Adrenal gland (tissue), 12 donors: Measurements from ENCODE around the gene TMEM94. TPM values are rescaled to one million over a fixed set of nuclear protein-coding genes. Genes with fewer than 3 reads are reported as not detected.
A peak's percentile ranks its signal among the peaks of the same experiment; 100 is the strongest.

ENCODE experiments used
- DNase-seq, 7 donors: peaks; one replicate each; pipeline ENCODE4 v3.0.0-alpha.2; 2019 to 2020
- H3K27ac ChIP-seq, 5 donors: fragments of 200-600 bp; sonication (generic) in 4 of 5; 1 replicate in 3 of 5; 2 replicates in 2 of 5; pipeline versions ENCODE4 v1.5.1 to v1.8.0; 2016 to 2020; ENCODE audit warnings: mild to moderate bottlenecking in 1 of 5
- H3K27me3 ChIP-seq: fragments of 200-600 bp; 2 replicates; pipeline ENCODE4 v1.8.0; 2021
- H3K36me3 ChIP-seq, 2 donors: fragments of 200-600 bp; replicated peaks in 1 of 2; 1 replicate in 1 of 2; 2 replicates in 1 of 2; pipeline versions ENCODE4 v1.5.1 to v1.8.0; 2018 to 2022
- H3K4me1 ChIP-seq, 2 donors: fragments of 200-600 bp; replicated peaks in 1 of 2; 1 replicate in 1 of 2; 2 replicates in 1 of 2; pipeline versions ENCODE4 v1.5.1 to v1.8.0; 2018 to 2021
- H3K4me3 ChIP-seq, 4 donors: fragments of 200-600 bp; sonication (generic) in 3 of 4; one replicate each; pipeline ENCODE4 v1.5.1; 2016 to 2018
- H3K9me3 ChIP-seq, 3 donors: fragments of 200-600 bp; sonication (generic) in 1 of 3; replicated peaks in 1 of 3; 1 replicate in 2 of 3; 2 replicates in 1 of 3; pipeline versions ENCODE4 v1.5.1 to v1.8.0; 2016 to 2021
- CTCF ChIP-seq, 6 experiments: fragments of 450-650 bp in 4 of 6; fragments of 200-600 bp in 2 of 6; sonication (generic) in 1 of 6; IDR thresholded peaks; 1 replicate in 5 of 6; 2 replicates in 1 of 6; pipeline versions ENCODE4 v1.5.1 to v1.8.0; 2016 to 2021; ENCODE audit warnings: antibody characterized with exemption in 6 of 6, mild to moderate bottlenecking in 2 of 6, moderate library complexity in 1 of 6
- POLR2A ChIP-seq, 2 donors: fragments of 450-650 bp; IDR thresholded peaks; one replicate each; pipeline ENCODE4 v1.6.1; 2017; ENCODE audit warnings: antibody characterized with exemption in 2 of 2, mild to moderate bottlenecking in 2 of 2, moderate library complexity in 1 of 2
- WGBS, 4 donors: extraction: QIAGEN DNeasy Blood & Tissue Kit in 2 of 4; methylation state at CpG; one replicate each; pipeline versions ENCODE4 v1.1.5 to v1.1.7; 2013 to 2017; 5-methylcytosine and 5-hydroxymethylcytosine counted together
- intact Hi-C, 2 donors: fragments of 100-400 bp; cut with DNase I; formaldehyde crosslinking; loops; one replicate each; pipeline versions ENCODE4 v1.14.1 to v1.15.0; 2022 to 2023
- polyA plus RNA-seq, 3 donors: library from polyadenylated mRNA; stranded (reverse); fragments of 200-250 nt in 2 of 3; fragments of 350-450 nt in 1 of 3; fragmentation: Illumina TruSeq in 1 of 3; extraction: RNeasy Lipid Tissue Mini Kit (QIAGEN cat#74804) in 1 of 3; gene quantifications; one replicate each; pipeline ENCODE4 v1.2.3, GENCODE V29; 2013 to 2014
- total RNA-seq, 9 donors: library from RNA; depleted of rRNA in 4 of 9; stranded (reverse); fragments of >200 nt in 4 of 9; fragments of 120-200 nt in 1 of 9; fragmentation: NEBNext Ultra II Directional in 1 of 9; extraction: Animal tissue kit (Norgen Biotek cat#: 25700) in 1 of 9; gene quantifications; one replicate each; pipeline versions ENCODE4 v1.1.0 to v1.2.4, GENCODE V29; 2013 to 2023
- donor health status: healthy with polysubstance abuse.
- donor health status: Bipolar disorder and iron deficiency.
- donor health status: DM: yes; HTN: yes; CAD: no.
- donor health status: DM: no; HTN: no; CAD: no.
- donor health status: DM: no; HTN: no; CAD: no.
- donor health status: DM: yes; HTN: yes; CAD: no.

TMEM94 gene
- total and polyA plus RNA-seq, 12 donors: 65.2 to 245 (median 167) TPM

GRCh38 chr17:75485688-75486087 lies 29.3 kb downstream of the TMEM94 start:
- no peak for DNase-seq
- Histone ChIP-seq H3K4me3 (no peak overlapping the region), H3K36me3 (peaks cover 0 to 7% of the 10 kb centered on the region in 2 donors), H3K27me3 (no peaks in the 10 kb centered on the region), H3K27ac (peak overlapping the region in 2 of 5 donors; percentile 56 to 71), H3K4me1 (peaks cover 6 to 59% of the 10 kb centered on the region in 2 donors), H3K9me3 (no peaks in the 10 kb centered on the region)
- 76 to 100% (median 85%) methylated on average over 3 to 12 of the region's 12 CpGs for WGBS, 4 donors
- intact Hi-C loops: no loop called here
- TF ChIP-seq POLR2A (IDR thresholded peaks at IDR 0.05) (no peak), CTCF (IDR thresholded peaks at IDR 0.05) (no peak)

- DNase-seq: no peak
- intact Hi-C loops: no loop called here
- TF ChIP-seq CTCF (IDR thresholded peaks at IDR 0.05) (no peak), POLR2A (IDR thresholded peaks at IDR 0.05) (no peak)
- Histone ChIP-seq H3K36me3 (peaks cover 0 to 12% of the 10 kb centered on the region in 2 donors), H3K27ac (peak overlapping the region in 2 of 5 donors; percentile 56 to 71), H3K9me3 (no peaks in the 10 kb centered on the region), H3K4me1 (peaks cover 6 to 55% of the 10 kb centered on the region in 2 donors), H3K27me3 (no peaks in the 10 kb centered on the region), H3K4me3 (no peak overlapping the region)
- WGBS, 4 donors: 72 to 80% (median 74%) methylated on average over 1 to 14 of the region's 14 CpGs
Measured at GRCh38 chr17:75486151-75486550, 29.7 kb downstream of the TMEM94 start.

GRCh38 chr17:75486951-75487350 lies 30.5 kb downstream of the TMEM94 start:
- TF ChIP-seq POLR2A (IDR thresholded peaks at IDR 0.05) (no peak), CTCF (IDR thresholded peaks at IDR 0.05) (no peak)
- DNase-seq: no peak
- Histone ChIP-seq H3K27me3 (no peaks in the 10 kb centered on the region), H3K36me3 (peaks cover 0 to 20% of the 10 kb centered on the region in 2 donors), H3K9me3 (no peaks in the 10 kb centered on the region), H3K4me1 (peaks cover 6 to 47% of the 10 kb centered on the region in 2 donors), H3K27ac (peak overlapping the region in 3 of 5 donors; percentile 4 to 71 (median 14)), H3K4me3 (no peak overlapping the region)
- 68 to 89% (median 81%) methylated on average over 5 of the region's 5 CpGs for WGBS, 4 donors
- intact Hi-C loops: no loop called here

DNA sequence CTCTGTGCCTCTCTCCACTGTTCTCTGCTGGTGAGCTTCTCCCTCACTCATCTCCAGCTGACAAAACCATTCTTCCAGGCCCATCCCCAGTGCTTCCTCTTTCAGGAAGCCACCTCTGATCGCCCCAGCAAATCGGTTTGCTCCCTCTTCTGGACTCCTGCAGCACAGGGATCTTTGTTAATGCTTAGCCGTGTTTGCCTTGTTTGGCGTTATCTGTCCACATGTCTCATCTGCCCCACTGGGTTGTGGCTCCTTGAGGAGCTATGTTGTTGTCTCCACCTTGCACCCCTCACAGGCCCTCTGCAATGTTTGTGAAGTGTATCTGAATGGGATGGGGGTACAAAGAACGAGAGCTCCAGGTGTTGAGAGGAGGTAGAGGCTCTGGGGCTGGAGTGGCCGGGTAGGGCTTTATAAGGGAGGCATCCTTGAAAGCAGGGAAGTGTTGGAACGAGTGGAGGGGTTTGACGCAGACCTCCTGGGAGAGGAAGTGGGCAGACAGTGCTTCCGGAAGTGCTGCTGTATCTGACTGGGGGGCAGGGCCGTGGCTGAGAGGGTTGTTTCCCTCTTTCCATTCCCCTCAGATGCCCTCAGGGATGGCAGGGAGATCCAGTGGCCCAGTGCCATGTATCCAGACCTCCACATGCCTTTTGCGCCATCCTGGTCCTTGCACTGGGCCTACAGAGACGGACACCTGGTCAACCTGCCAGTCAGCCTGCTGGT lies 31.1 kb downstream of the TMEM94 start:
- DNase-seq: peak in 1 of 7 donors; percentile 63
- H3K27me3 ChIP-seq: no peaks in the 10 kb centered on the region
- no peak for TF ChIP-seq POLR2A (IDR thresholded peaks at IDR 0.05)
- no peak for TF ChIP-seq CTCF (IDR thresholded peaks at IDR 0.05)
- H3K27ac ChIP-seq: peak overlapping the region in 3 of 5 donors; percentile 30 to 71 (median 34)
- no peak overlapping the region for H3K4me3 ChIP-seq
- 53 to 67% (median 64%) methylated on average over 10 to 12 of the region's 12 CpGs for WGBS, 4 donors
- intact Hi-C loops: no loop called here
- H3K9me3 ChIP-seq: no peaks in the 10 kb centered on the region
- H3K4me1 ChIP-seq: peaks cover 6 to 41% of the 10 kb centered on the region in 2 donors
- peaks cover 0 to 26% of the 10 kb centered on the region in 2 donors for H3K36me3 ChIP-seq
